ENCODE results near the gene PAX3. TPM values are rescaled to one million over a fixed set of nuclear protein-coding genes. Genes with fewer than 3 reads are reported as not detected.

The PAX3 gene
- total and polyA plus RNA-seq, 2 of the 13 experiments (the other 11 are each of a cell fraction or from before 2014, with no cell fraction given): 0.07 TPM; not detected in 1

DNA sequence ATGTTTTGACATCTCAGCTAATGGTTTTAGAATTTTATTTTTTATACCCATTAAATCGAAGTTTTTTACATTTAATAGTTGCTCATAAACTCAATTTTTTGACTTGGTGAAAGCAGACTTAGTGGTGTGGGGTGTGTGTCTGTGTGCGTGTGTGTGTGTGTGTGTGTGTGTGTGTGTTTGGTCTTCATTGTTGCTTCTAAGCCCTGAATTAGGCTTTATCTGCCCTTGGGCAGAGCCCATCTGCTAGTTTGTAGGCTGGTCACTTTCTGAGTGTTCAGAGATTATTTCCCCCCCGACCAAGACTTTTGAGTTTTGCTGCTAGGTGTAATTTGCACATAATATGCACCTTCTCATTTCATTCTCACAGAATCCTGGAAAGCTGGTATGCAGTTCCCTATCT is 14.3 kb downstream of the PAX3 start:
- Histone ChIP-seq H3K27ac (ENCODE audit: extremely low read length, insufficient read depth, low read length) (no peak overlapping the region), H3K4me3 (replicated peaks in 1 of 3; ENCODE audit: insufficient read depth in 1 of 3, low read depth in 2 of 3, low read length in 3 of 3) (no peak overlapping the region), H3K36me3 (replicated peaks in 1 of 2; ENCODE audit: control insufficient read depth in 1 of 2, insufficient read depth in 2 of 2, low read length in 2 of 2) (no peaks in the 10 kb centered on the region), H3K9me3 (ENCODE audit: low read length) (no peaks in the 10 kb centered on the region), H3K4me2 (ENCODE audit: low read depth, low read length) (no peak overlapping the region), H3K9ac (ENCODE audit: insufficient read depth, low read depth, low read length) (no peak overlapping the region), H2AFZ (ENCODE audit: low read length) (no peak overlapping the region), H3K4me1 (ENCODE audit: insufficient read depth, low read length) (no peaks in the 10 kb centered on the region), H3K79me2 (ENCODE audit: insufficient read depth, low read length) (no peaks in the 10 kb centered on the region), H4K20me1 (ENCODE audit: insufficient read depth, low read length) (no peaks in the 10 kb centered on the region), H3K27me3 (ENCODE audit: control insufficient read depth in 1 of 2, insufficient read depth in 2 of 2, low read length in 2 of 2) (peaks cover 0 to 11% of the 10 kb centered on the region in 2 experiments; a peak in 3 of 5 replicates)
- no peak for DNase-seq (ENCODE audit: low spot score)
- WGBS (ENCODE audit: low lambda C conversion rate): under 1% methylated on average over 3 of the region's 3 CpGs
- FAIRE-seq: no peak
- ChIA-PET CTCF (ENCODE audit: low intra/inter-chr PET ratio, low total read pairs) (no interaction called here), POLR2A (no interaction called here)
- in situ Hi-C loops (cut with HindIII; ENCODE audit: extremely low pct_ligation_motif_present, low pct_unique_long_range_greater_than_20kb): no loop called here
- ATAC-seq: no peak
- TF ChIP-seq, protein P1, sequence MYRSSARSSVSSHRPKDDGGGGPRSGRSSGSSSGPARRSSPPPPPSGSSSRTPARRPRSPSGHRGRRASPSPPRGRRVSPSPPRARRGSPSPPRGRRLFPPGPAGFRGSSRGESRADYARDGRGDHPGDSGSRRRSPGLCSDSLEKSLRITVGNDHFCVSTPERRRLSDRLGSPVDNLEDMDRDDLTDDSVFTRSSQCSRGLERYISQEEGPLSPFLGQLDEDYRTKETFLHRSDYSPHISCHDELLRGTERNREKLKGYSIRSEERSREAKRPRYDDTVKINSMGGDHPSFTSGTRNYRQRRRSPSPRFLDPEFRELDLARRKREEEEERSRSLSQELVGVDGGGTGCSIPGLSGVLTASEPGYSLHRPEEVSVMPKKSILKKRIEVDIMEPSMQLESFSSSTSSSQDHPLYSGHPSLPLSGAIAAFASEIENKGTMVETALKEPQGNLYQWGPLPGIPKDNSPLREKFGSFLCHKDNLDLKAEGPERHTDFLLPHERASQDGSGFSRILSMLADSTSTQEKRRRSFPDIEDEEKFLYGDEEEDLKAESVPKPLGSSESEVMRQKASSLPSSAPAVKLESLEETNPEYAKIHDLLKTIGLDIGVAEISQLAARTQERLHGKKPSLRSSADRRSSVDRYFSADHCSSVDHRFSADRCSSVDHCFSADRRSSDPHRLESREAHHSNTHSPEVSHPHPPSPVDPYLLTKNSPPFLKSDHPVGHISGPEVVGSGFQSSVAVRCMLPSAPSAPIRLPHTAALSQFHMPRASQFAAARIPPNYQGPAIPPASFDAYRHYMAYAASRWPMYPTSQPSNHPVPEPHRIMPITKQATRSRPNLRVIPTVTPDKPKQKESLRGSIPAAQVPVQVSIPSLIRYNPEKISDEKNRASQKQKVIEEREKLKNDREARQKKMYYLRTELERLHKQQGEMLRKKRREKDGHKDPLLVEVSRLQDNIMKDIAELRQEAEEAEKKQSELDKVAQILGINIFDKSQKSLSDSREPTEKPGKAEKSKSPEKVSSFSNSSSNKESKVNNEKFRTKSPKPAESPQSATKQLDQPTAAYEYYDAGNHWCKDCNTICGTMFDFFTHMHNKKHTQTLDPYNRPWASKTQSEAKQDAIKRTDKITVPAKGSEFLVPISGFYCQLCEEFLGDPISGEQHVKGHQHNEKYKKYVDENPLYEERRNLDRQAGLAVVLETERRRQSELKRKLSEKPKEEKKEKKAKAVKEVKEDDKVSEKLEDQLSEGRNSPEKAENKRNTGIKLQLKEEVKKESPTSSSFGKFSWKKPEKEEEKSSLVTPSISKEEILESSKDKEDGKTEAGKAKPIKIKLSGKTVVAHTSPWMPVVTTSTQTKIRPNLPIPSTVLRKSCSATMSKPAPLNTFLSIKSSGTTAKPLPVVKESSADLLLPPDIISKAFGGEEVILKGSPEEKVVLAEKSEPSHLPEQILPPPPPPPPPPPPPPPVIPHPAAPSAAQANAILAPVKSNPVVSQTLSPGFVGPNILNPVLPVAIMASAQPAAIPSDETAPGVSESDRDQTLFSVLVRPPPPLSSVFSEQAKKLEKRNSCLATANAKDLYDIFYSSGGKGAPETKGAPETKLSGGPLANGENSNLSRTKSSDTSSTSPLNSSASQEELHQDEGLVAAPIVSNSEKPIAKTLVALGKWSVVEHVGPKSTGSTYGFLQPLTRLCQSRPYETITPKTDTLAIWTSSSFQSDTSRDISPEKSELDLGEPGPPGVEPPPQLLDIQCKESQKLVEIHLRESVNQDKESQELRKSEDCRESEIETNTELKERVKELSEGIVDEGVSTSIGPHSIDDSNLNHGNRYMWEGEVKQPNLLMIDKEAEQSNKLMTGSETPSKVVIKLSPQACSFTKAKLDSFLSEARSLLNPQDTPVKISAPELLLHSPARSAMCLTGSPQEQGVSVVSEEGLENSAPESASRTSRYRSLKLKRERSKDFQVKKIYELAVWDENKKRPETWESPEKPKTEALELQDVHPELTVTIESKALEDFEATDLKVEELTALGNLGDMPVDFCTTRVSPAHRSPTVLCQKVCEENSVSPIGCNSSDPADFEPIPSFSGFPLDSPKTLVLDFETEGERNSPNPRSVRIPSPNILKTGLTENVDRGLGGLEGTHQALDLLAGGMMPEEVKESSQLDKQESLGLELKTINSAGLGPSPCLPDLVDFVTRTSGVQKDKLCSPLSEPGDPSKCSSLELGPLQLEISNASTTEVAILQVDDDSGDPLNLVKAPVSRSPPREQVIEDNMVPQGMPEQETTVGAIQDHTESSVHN (CRISPR knock-in tag; IDR thresholded peaks at IDR 0.05): no peak
- TF ChIP-seq ZNF260 (CRISPR knock-in tag; IDR thresholded peaks at IDR 0.05; ENCODE audit: borderline replicate concordance, low read depth): no peak
- no peak for TF ChIP-seq ZMAT3 (CRISPR knock-in tag; conservative IDR thresholded peaks at IDR 0.05)
- intact Hi-C loops (cut with micrococcal nuclease; ENCODE audit: unreplicated experiment): no loop called here
- BruUV-seq (replicated peaks): no TSS peak
